ENCODE data around the gene BRPF3. TPM values are rescaled to one million over a fixed set of nuclear protein-coding genes. Genes with fewer than 3 reads are reported as not detected.
A peak's percentile ranks its signal among the peaks of the same experiment; 100 is the strongest.

The BRPF3 gene
- total RNA-seq, 1 donor from 2014 or later: 32.0 TPM

DNA sequence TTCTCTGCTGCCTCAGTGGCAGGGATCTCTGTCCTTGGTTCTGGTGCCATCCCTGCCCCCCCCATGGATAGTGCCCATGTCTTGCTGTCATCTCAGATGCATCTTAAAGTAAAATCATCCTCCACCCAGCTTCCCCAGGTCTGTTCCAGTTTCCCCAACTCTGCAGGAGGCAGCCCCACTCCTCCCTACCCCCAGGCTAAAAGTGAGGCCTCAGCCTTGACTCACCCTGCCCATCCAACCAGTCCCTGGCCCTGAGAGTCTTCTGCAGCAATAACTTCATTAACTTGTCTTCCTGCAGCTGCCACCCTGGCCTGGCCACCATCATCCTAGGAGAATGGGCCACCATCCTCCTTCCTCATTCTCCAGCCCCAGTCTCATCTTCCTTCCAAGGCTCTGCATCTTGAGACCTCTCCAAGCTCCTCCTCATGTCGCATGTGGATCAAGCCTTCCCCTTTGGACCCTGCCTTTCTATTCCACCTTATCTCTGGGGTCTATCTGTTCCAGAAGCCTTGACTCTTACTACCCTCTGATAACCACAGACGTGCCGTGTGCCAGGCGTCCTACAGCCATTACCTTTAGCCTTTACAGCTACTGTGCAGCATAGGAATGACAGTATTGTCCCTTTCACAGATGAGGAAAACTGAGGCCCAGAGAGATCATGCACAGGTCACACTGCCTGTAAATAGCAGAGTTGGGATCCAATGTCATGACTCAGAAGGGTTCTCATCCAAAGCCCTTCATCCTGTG lies 71.4 kb downstream of the BRPF3 start:
- TF ChIP-seq EZH2 (IDR thresholded peaks at IDR 0.05; ENCODE audit: insufficient read depth, low read length): no peak
- no peak overlapping the region for H3K4me3 ChIP-seq (ENCODE audit: insufficient read depth, low read depth, low read length)
- H2AFZ ChIP-seq (ENCODE audit: low read depth, low read length): no peak overlapping the region
- no peak overlapping the region for H3K9ac ChIP-seq (ENCODE audit: low read length)
- H3K4me2 ChIP-seq (ENCODE audit: low read length): no peak overlapping the region
- H3K27me3 Mint-ChIP-seq (ENCODE audit: low read depth, unreplicated experiment): peaks cover 20% of the 10 kb centered on the region
- peaks cover 12% of the 10 kb centered on the region for H3K27me3 ChIP-seq (ENCODE audit: insufficient read depth, low read length)
- no peak overlapping the region for H3K27ac Mint-ChIP-seq (ENCODE audit: unreplicated experiment)
- DNase-seq (ENCODE audit: low read depth) (no peak), FAIRE-seq (no peak)
- H3K27ac ChIP-seq (ENCODE audit: low read depth, low read length): no peak overlapping the region
- no peaks in the 10 kb centered on the region for H4K20me1 ChIP-seq (ENCODE audit: insufficient read depth, low read length)
- H3K79me2 ChIP-seq (ENCODE audit: insufficient read depth, low read length): no peaks in the 10 kb centered on the region
- peaks cover 10% of the 10 kb centered on the region for H3K9me3 Mint-ChIP-seq (ENCODE audit: unreplicated experiment)
- peaks cover 15% of the 10 kb centered on the region for H3K4me1 Mint-ChIP-seq (ENCODE audit: low read depth, unreplicated experiment)
- H3K4me1 ChIP-seq (ENCODE audit: insufficient read depth, low read length): no peaks in the 10 kb centered on the region
- no peaks in the 10 kb centered on the region for H3K36me3 Mint-ChIP-seq (ENCODE audit: low read depth, unreplicated experiment)
- no peaks in the 10 kb centered on the region for H3K9me3 ChIP-seq (ENCODE audit: insufficient read depth, low read depth, low read length)
- no peaks in the 10 kb centered on the region for H3K36me3 ChIP-seq (ENCODE audit: insufficient read depth, low read length)
- H3K4me3 Mint-ChIP-seq (ENCODE audit: unreplicated experiment): no peak overlapping the region

DNA sequence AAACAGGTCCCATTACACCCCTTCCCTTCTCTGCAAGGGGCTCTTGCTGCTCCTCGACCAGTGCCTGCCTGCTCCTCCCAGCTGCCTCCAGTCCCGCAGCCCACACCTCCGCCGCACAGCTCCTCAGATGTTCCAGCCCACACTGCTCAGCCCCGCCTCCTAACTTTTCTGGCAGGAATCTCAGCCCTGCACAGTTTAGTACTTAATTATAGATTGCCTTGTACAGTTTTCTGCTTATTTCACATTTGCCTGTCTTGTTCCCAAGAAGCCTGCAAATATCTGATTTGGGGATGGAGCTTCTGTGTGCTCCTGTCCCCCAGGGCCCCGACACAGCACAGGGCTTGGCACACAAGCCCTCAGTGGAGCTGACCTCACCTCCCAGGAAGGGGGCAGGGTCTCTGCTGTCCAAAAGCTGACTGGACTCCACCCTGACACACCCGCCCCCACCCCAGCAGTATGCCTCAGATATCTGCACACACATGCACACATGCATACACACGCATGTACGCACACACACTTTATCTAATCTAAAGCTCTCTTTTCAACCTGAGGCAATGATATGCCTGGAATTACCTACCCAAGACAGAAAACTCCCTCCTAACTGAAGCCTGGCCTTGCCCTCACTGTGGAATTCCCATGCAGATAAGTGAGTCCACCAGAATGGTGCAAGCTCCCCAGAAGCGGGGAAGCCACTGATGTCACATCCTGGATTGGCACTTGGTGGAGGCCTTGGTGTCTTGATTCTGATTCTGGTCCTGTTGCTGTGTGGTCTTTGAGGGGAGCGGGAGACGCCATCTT lies 72.1 kb downstream of the BRPF3 start:
- Histone ChIP-seq H3K4me3 (ENCODE audit: insufficient read depth, low read depth, low read length) (no peak overlapping the region), H3K27me3 (ENCODE audit: insufficient read depth, low read length) (peaks cover 17% of the 10 kb centered on the region), H4K20me1 (ENCODE audit: insufficient read depth, low read length) (no peaks in the 10 kb centered on the region), H3K4me2 (ENCODE audit: low read length) (no peak overlapping the region), H3K36me3 (ENCODE audit: insufficient read depth, low read length) (no peaks in the 10 kb centered on the region), H3K79me2 (ENCODE audit: insufficient read depth, low read length) (no peaks in the 10 kb centered on the region), H3K9ac (ENCODE audit: low read length) (no peak overlapping the region), H3K27ac (ENCODE audit: low read depth, low read length) (no peak overlapping the region), H2AFZ (ENCODE audit: low read depth, low read length) (no peak overlapping the region), H3K4me1 (ENCODE audit: insufficient read depth, low read length) (no peaks in the 10 kb centered on the region), H3K9me3 (ENCODE audit: insufficient read depth, low read depth, low read length) (no peaks in the 10 kb centered on the region)
- H3K27me3 Mint-ChIP-seq (ENCODE audit: low read depth, unreplicated experiment): peaks cover 21% of the 10 kb centered on the region
- H3K9me3 Mint-ChIP-seq (ENCODE audit: unreplicated experiment): peaks cover 10% of the 10 kb centered on the region
- no peak for FAIRE-seq
- no peaks in the 10 kb centered on the region for H3K36me3 Mint-ChIP-seq (ENCODE audit: low read depth, unreplicated experiment)
- peaks cover 15% of the 10 kb centered on the region for H3K4me1 Mint-ChIP-seq (ENCODE audit: low read depth, unreplicated experiment)
- peak overlapping the region; percentile 34 for H3K27ac Mint-ChIP-seq (ENCODE audit: unreplicated experiment)
- H3K4me3 Mint-ChIP-seq (ENCODE audit: unreplicated experiment): no peak overlapping the region
- peak; percentile 16 for DNase-seq (ENCODE audit: low read depth)
- TF ChIP-seq, protein P1, sequence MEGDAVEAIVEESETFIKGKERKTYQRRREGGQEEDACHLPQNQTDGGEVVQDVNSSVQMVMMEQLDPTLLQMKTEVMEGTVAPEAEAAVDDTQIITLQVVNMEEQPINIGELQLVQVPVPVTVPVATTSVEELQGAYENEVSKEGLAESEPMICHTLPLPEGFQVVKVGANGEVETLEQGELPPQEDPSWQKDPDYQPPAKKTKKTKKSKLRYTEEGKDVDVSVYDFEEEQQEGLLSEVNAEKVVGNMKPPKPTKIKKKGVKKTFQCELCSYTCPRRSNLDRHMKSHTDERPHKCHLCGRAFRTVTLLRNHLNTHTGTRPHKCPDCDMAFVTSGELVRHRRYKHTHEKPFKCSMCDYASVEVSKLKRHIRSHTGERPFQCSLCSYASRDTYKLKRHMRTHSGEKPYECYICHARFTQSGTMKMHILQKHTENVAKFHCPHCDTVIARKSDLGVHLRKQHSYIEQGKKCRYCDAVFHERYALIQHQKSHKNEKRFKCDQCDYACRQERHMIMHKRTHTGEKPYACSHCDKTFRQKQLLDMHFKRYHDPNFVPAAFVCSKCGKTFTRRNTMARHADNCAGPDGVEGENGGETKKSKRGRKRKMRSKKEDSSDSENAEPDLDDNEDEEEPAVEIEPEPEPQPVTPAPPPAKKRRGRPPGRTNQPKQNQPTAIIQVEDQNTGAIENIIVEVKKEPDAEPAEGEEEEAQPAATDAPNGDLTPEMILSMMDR (IDR thresholded peaks at IDR 0.05; ENCODE audit: insufficient read depth, low read depth, low read length): no peak
- no peak for TF ChIP-seq EZH2 (IDR thresholded peaks at IDR 0.05; ENCODE audit: insufficient read depth, low read length)

DNA sequence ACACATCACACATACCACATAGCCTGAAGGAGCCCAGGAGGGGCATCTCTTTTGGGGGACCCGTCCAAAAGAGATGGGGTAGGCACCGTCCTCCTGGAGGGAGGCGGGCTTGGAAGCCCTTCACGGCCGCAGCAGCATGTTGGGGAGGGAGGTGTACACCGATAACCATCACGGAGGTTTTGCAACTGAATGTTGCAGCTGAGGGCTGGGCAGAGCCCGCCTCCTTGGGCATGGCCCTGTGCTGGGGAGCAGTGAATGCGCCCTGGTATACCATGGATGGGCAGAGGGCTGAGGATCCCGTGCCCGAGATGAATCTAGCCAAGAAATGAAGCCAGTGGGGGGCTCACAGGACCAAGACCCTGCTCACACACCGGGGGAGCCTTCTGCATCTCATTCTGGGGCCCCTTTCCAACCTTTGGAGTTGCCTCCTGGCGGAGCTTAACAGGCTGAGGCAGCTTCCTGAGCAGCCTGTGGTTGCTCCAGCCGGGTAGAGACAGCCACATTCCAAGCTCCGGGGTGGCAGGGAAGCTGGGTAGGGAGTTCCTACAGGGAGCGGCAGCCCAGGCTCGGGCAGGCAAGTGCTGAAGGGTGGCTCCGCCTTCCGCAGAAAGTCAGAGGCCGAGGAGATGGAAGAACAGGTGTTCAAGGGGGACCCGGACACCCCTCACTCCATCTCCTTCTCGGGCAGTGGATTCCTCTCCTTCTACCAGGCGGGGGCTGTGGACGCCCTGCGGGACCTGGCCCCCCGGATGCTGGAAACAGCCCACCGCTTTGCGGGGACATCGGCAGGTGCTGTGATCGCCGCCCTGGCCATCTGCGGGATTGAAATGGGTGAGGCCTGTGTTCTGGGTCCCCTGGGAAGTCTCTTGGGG lies 73.5 kb downstream of the BRPF3 start, which contains the start of gene PNPLA1:
Gene PNPLA1 (plus strand): TSS at position 227 of the 872 bp plus-strand sequence. CDS start 400 bp downstream, at position 627.
- FAIRE-seq: no peak
- peaks cover 15% of the 10 kb centered on the region for H3K4me1 Mint-ChIP-seq (ENCODE audit: low read depth, unreplicated experiment)
- no peaks in the 10 kb centered on the region for H3K9me3 ChIP-seq (ENCODE audit: insufficient read depth, low read depth, low read length)
- H3K36me3 ChIP-seq (ENCODE audit: insufficient read depth, low read length): no peaks in the 10 kb centered on the region
- no peak within 1 kb of the TSS for H3K4me2 ChIP-seq (ENCODE audit: low read length)
- H3K9me3 Mint-ChIP-seq (ENCODE audit: unreplicated experiment): peaks cover 10% of the 10 kb centered on the region
- H3K4me3 ChIP-seq (ENCODE audit: insufficient read depth, low read depth, low read length): no peak within 1 kb of the TSS
- H3K27ac ChIP-seq (ENCODE audit: low read depth, low read length): no peak within 1 kb of the TSS
- no peaks in the 10 kb centered on the region for H3K4me1 ChIP-seq (ENCODE audit: insufficient read depth, low read length)
- no peak within 1 kb of the TSS for H3K9ac ChIP-seq (ENCODE audit: low read length)
- peak within 1 kb of the TSS; percentile 34 for H3K27ac Mint-ChIP-seq (ENCODE audit: unreplicated experiment)
- peaks cover 30% of the 10 kb centered on the region for H3K27me3 Mint-ChIP-seq (ENCODE audit: low read depth, unreplicated experiment)
- no peak for DNase-seq (ENCODE audit: low read depth)
- TF ChIP-seq, protein P1 (IDR thresholded peaks at IDR 0.05; ENCODE audit: insufficient read depth, low read depth, low read length): no peak
- no peak for TF ChIP-seq EZH2 (IDR thresholded peaks at IDR 0.05; ENCODE audit: insufficient read depth, low read length)
- H3K36me3 Mint-ChIP-seq (ENCODE audit: low read depth, unreplicated experiment): no peaks in the 10 kb centered on the region
- H3K4me3 Mint-ChIP-seq (ENCODE audit: unreplicated experiment): no peak within 1 kb of the TSS
- no peaks in the 10 kb centered on the region for H3K79me2 ChIP-seq (ENCODE audit: insufficient read depth, low read length)
- no peaks in the 10 kb centered on the region for H4K20me1 ChIP-seq (ENCODE audit: insufficient read depth, low read length)
- peaks cover 21% of the 10 kb centered on the region for H3K27me3 ChIP-seq (ENCODE audit: insufficient read depth, low read length)
- H2AFZ ChIP-seq (ENCODE audit: low read depth, low read length): no peak within 1 kb of the TSS

All from astrocyte (in vitro differentiated cells and primary cell).